Keratinocyte (primary cell): ENCODE data around the gene TBC1D19. TPM values are rescaled to one million over a fixed set of nuclear protein-coding genes. Genes with fewer than 3 reads are reported as not detected.

ENCODE experiments used
- DNase-seq: peaks from one replicate; pipeline ENCODE4 v3.0.0-alpha.2; 2011; ENCODE audit warnings: low read depth, missing footprints, low spot score
- FAIRE-seq: peaks from 2 replicates; lab custom pipeline; 2011; peaks lifted over from hg19 to GRCh38; lab: Jason Lieb, UNC
- H2AFZ ChIP-seq: 2 replicates; pipeline ENCODE4 v1.6.0; 2012; ENCODE audit warnings: low read length, control low read depth, inconsistent platforms; ENCODE audit not compliant: control insufficient read depth
- H3K27ac ChIP-seq: 2 replicates; pipeline ENCODE4 v1.5.1; 2011; ENCODE audit warnings: low read length; ENCODE audit not compliant: control insufficient read depth, insufficient read depth
- H3K27me3 ChIP-seq: 3 replicates; pipeline ENCODE4 v1.6.0; 2011; ENCODE audit warnings: low read length; ENCODE audit not compliant: control insufficient read depth, insufficient read depth; ENCODE audit errors: extremely low read depth
- H3K36me3 ChIP-seq, 2 experiments: 2 replicates in 1 of 2; 3 replicates in 1 of 2; pipeline ENCODE4 v1.5.1; 2011; ENCODE audit warnings: low read length in 2 of 2, mild to moderate bottlenecking in 1 of 2; ENCODE audit not compliant: control insufficient read depth in 2 of 2, insufficient read depth in 2 of 2; ENCODE audit errors: extremely low read depth in 1 of 2
- H3K4me1 ChIP-seq: 3 replicates; pipeline ENCODE4 v1.5.1; 2011; ENCODE audit warnings: low read length; ENCODE audit not compliant: control insufficient read depth, insufficient read depth; ENCODE audit errors: extremely low read depth
- H3K4me2 ChIP-seq: 3 replicates; pipeline ENCODE4 v1.6.0; 2011; ENCODE audit warnings: low read depth, low read length; ENCODE audit not compliant: control insufficient read depth, insufficient read depth; ENCODE audit errors: extremely low read depth
- H3K4me3 ChIP-seq, 3 experiments: fragments of 200-600 bp in 1 of 3; sonication (generic) in 1 of 3; 2 replicates in 2 of 3; 3 replicates in 1 of 3; pipeline ENCODE4 v1.5.1; 2011 to 2016; ENCODE audit warnings: low read length in 3 of 3, mild to moderate bottlenecking in 3 of 3, control low read depth in 2 of 3, inconsistent platforms in 1 of 3, low read depth in 1 of 3, mixed read lengths in 1 of 3, mixed run types in 1 of 3, moderate library complexity in 1 of 3; ENCODE audit not compliant: control insufficient read depth in 2 of 3, insufficient read depth in 2 of 3; ENCODE audit errors: extremely low read depth in 1 of 3
- H3K79me2 ChIP-seq: 2 replicates; pipeline ENCODE4 v1.6.0; 2012; ENCODE audit warnings: low read length; ENCODE audit not compliant: control insufficient read depth, insufficient read depth
- H3K9ac ChIP-seq: 3 replicates; pipeline ENCODE4 v1.6.0; 2011; ENCODE audit warnings: low read length; ENCODE audit not compliant: control insufficient read depth, insufficient read depth; ENCODE audit errors: extremely low read depth
- H3K9me1 ChIP-seq: 3 replicates; pipeline ENCODE4 v1.6.0; 2011; ENCODE audit warnings: low read length; ENCODE audit not compliant: control insufficient read depth, insufficient read depth; ENCODE audit errors: extremely low read depth
- H3K9me3 ChIP-seq: 2 replicates; pipeline ENCODE4 v1.5.1; 2012; ENCODE audit warnings: low read depth, low read length; ENCODE audit not compliant: control insufficient read depth
- H4K20me1 ChIP-seq: 3 replicates; pipeline ENCODE4 v1.6.0; 2011; ENCODE audit warnings: low read length; ENCODE audit not compliant: control insufficient read depth, insufficient read depth; ENCODE audit errors: extremely low read depth
- EZH2 ChIP-seq: IDR thresholded peaks from one replicate; pipeline ENCODE4 v1.6.1; 2012; ENCODE audit warnings: inconsistent platforms, mild to moderate bottlenecking, low read length, moderate library complexity
- dilution Hi-C: fragments of 300-500 bp; cut with MboI; formaldehyde crosslinking; loops from one replicate; pipeline ENCODE4 v1.7.0; 2020; ENCODE audit warnings: low sequenced_read_pairs; ENCODE audit not compliant: extremely low pct_ligation_motif_present
- polyA plus RNA-seq, 5 experiments: library from polyadenylated mRNA; depleted of rRNA in 3 of 5; stranded (reverse) in 3 of 5; stranded (forward) in 1 of 5; unstranded in 1 of 5; fragments of >200 nt; gene quantifications; 1 replicate in 1 of 5; 2 replicates in 3 of 5; 3 replicates in 1 of 5; pipeline versions ENCODE4 v1.2.1 to v1.2.3, GENCODE V29; 2011 to 2012; ENCODE audit warnings: missing spikeins in 2 of 5, low read depth in 1 of 5, low replicate concordance in 1 of 5
- TF ChIP-seq, protein P1 (sequence below), 3 experiments: IDR thresholded peaks in 1 of 3; conservative IDR thresholded peaks in 1 of 3; optimal IDR thresholded peaks in 1 of 3; 2 replicates in 2 of 3; 3 replicates in 1 of 3; pipeline versions ENCODE3 to v1.5.1; 2011; ENCODE audit warnings: low read length in 3 of 3, mild to moderate bottlenecking in 3 of 3, moderate library complexity in 2 of 3, control low read depth in 1 of 3, inconsistent platforms in 1 of 3; ENCODE audit not compliant: insufficient read depth in 2 of 3; ENCODE audit errors: extremely low read depth in 1 of 3

TBC1D19 gene
- polyA plus RNA-seq, 1 donor (not counting 4 experiments of a cell fraction or from before 2014, with no cell fraction given): 11.3 TPM

DNA sequence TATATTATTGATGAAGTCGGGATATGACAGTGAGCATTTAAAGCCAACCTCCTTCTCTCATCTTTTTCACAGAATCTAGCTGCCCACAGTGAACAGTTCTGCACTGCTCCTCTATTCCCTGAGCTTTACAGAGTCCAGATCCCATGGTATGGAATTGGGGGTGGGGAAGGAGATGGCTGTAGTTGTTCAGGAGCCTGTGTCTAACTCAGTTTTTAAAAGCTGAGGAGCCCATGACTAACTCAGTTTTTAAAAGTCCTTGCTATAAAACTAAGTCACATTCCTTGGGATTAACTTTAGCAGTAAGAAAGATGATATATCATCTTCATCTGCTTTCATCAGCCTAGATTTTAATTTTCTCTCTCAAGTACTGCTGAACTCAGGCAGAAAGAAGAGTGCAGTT lies 180.3 kb downstream of the TBC1D19 start:
- H3K27me3 ChIP-seq: no peaks in the 10 kb centered on the region
- no peak overlapping the region for H3K9ac ChIP-seq
- H3K4me2 ChIP-seq: no peak overlapping the region
- no peak overlapping the region for H2AFZ ChIP-seq
- H3K9me1 ChIP-seq: no peaks in the 10 kb centered on the region
- H3K79me2 ChIP-seq: no peaks in the 10 kb centered on the region
- H3K36me3 ChIP-seq: no peaks in the 10 kb centered on the region
- no peaks in the 10 kb centered on the region for H4K20me1 ChIP-seq
- DNase-seq: no peak
- H3K4me3 ChIP-seq: no peak overlapping the region
- FAIRE-seq: no peak
- dilution Hi-C loops: no loop called here
- no peaks in the 10 kb centered on the region for H3K9me3 ChIP-seq
- no peak overlapping the region for H3K27ac ChIP-seq
- TF ChIP-seq, protein P1, sequence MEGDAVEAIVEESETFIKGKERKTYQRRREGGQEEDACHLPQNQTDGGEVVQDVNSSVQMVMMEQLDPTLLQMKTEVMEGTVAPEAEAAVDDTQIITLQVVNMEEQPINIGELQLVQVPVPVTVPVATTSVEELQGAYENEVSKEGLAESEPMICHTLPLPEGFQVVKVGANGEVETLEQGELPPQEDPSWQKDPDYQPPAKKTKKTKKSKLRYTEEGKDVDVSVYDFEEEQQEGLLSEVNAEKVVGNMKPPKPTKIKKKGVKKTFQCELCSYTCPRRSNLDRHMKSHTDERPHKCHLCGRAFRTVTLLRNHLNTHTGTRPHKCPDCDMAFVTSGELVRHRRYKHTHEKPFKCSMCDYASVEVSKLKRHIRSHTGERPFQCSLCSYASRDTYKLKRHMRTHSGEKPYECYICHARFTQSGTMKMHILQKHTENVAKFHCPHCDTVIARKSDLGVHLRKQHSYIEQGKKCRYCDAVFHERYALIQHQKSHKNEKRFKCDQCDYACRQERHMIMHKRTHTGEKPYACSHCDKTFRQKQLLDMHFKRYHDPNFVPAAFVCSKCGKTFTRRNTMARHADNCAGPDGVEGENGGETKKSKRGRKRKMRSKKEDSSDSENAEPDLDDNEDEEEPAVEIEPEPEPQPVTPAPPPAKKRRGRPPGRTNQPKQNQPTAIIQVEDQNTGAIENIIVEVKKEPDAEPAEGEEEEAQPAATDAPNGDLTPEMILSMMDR (optimal IDR thresholded peaks at IDR 0.05 in 1 of 3, IDR thresholded peaks at IDR 0.05 in 1 of 3, conservative IDR thresholded peaks at IDR 0.05 in 1 of 3; ENCODE audit: extremely low read depth in 1 of 3, insufficient read depth in 2 of 3, low read length in 3 of 3): no peak
- TF ChIP-seq EZH2: no peak
- no peaks in the 10 kb centered on the region for H3K4me1 ChIP-seq

DNA sequence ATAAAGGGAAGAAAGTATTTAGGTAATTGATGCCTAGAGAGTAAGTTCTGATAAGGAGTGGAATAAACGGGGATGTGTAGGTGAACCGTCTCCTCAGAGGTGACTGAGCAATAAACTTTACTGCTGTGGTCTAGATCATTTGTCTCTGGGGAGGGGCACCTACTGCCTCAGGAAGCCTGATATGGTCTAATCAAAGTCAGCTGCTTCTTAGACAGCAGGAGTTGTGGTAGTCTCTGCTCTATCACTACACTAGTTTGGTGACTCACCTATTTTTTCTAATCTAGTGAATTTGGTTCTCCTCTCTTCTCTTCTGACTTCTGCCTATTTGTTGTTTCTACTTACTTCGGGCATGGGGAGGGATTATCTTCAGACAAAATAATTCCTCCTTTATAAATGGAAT lies 181.6 kb downstream of the TBC1D19 start:
- Histone ChIP-seq H3K9me1 (no peaks in the 10 kb centered on the region), H3K4me1 (no peaks in the 10 kb centered on the region), H2AFZ (no peak overlapping the region), H3K27me3 (no peaks in the 10 kb centered on the region), H3K79me2 (no peaks in the 10 kb centered on the region), H3K27ac (no peak overlapping the region), H3K36me3 (peaks cover 0 to 2% of the 10 kb centered on the region in 2 experiments), H3K4me2 (no peak overlapping the region), H4K20me1 (no peaks in the 10 kb centered on the region), H3K4me3 (no peak overlapping the region), H3K9me3 (no peaks in the 10 kb centered on the region), H3K9ac (no peak overlapping the region)
- FAIRE-seq (no peak), DNase-seq (no peak)
- TF ChIP-seq, protein P1 (optimal IDR thresholded peaks at IDR 0.05 in 1 of 3, IDR thresholded peaks at IDR 0.05 in 1 of 3, conservative IDR thresholded peaks at IDR 0.05 in 1 of 3; ENCODE audit: extremely low read depth in 1 of 3, insufficient read depth in 2 of 3, low read length in 3 of 3): no peak
- TF ChIP-seq EZH2: no peak
- dilution Hi-C loops: no loop called here
